ENCODE results near the gene LARP6.
A peak's percentile ranks its signal among the peaks of the same experiment; 100 is the strongest.
"Not testable (repeated sequence)": the region's sequence is repeated elsewhere in the genome, so short reads cannot be mapped to it uniquely, and the experiment has no call there.

The LARP6 gene

DNA sequence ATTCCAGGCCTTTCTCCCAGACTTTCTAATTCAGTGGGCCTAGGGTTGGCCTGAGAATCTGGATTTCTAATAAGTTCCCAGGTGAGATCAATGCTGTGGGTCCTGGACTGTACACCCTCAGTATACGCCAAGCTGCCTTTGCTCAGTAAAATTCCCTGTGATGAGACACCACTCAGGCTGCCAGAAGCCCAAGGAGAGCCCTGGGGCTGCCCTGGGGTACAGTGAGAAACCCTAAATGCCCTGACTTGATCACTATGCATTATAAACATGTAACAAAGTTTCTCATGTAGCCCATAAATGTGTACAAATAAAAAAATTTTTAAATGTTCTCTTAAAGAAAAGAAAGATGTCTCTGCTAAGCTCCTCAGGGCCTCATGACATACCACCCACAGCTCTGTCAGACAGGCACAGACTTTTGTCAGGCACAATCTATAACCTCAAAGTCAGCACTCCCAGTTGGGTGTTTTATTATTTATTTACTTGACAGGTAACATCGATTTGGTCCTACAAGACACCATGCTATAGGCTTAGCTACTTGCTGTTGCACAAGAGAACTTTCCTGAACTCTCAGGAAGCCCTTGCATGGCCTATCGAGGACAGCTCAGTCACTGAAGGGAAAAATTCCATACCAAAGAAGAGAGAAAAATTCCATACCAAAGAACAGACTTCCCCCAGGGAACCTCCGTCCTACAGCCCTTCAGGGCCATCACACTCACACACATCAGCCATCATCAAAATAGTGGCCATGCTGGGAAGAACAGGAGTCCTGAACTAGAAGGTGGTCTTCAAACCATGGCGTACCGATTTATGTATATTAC, 22.7 kb downstream of the LARP6 start:
- DNase-seq (ENCODE audit: low read depth, low spot score) = no peak

DNA sequence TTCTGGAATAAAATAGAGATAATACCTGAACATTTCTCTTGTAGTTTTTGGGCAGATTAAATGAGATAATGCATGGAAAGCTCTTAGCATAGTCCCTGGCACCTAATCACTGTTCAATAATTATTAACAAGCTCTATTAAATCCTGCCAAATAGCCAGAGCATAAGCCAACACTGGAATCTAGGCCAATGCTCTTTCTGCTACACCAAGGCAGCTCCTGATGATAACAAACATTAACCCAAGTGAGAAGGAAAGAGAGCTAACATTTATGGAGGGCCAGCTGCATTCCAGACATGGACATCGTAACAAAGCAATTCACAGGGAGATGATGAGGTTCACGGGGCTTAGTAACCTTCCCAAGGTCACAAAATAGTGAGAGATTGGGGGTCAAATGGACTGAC, 23.3 kb downstream of the LARP6 start:
- DNase-seq (ENCODE audit: low read depth, low spot score) = no peak

DNA sequence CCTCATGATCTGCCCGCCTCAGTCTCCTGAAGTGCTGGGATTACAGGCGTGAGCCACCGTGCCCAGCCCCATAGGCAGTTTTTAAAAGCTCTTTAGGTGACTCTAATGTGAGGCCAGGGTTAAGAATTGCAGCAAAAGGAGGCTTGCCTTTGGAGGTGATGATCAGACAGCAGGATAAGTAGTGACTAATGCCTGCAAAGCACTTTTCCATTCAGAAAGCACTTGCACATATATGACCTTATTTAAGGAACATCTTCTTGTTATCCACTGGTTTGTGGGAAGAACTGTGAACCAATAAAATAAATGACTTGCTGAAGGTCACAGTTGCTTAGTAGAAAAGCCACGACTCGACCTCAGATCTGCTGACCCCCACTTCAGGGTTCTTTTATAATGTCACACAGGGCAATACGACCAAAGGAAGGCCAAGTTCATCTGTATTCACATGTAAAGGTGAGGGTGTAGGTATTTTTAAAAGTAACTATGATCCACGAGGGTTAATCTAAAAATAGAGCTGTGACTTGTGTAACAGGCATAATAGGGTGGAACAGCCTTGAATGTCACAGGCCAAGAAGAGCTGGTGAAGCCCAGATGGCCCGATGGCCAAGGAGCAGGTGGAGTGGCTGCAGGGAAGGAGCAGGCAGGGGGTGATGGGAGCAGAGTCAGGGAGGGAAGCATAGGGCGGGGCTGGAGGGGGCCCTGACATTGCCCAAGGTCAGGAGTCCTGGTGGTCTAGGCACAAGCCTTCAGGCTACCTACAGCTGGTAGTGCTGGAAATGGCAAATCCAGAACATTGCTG, 24.4 kb downstream of the LARP6 start:
- DNase-seq (ENCODE audit: low read depth, low spot score) = no peak

DNA sequence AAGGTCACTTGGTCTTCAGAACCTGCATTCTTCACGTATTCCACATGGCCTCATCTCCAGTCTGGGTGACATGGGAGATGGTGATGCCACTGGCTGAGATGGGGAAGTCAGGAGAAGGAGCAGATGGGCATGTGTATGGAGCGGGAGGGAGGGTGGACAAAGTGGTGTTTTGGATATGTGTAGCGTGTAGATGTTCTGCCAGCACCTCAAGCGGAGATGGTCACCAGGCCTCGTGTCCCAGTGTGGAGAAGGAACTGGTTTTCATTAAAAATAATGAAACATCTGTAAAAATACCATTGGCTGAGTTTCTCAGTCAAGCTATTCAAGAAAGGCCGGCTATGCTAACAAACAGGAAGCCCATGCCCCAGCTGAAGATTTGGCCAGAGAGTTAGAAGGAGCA, 26.2 kb downstream of the LARP6 start:
- no peak for DNase-seq (ENCODE audit: low read depth, low spot score)

DNA sequence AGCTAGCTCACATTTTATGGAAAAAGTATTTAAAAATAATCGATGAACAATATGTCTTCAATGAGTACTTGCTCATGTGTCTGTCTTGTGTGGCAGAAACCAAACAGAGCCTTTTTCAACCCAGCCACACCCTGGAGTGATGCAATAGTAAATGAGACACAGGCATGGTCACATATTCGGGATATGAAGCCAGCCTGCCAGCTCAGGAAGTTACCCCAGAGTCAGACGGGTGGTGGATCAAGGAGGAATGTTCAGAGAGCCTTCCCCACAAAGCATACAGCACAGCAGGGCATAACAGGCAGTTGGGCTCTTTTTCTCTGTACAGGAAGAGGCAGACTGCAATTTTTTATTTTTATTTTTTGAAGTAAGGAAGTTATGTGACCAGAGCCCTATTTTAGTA, 27.3 kb downstream of the LARP6 start:
- no peak for DNase-seq (ENCODE audit: low read depth, low spot score)

DNA sequence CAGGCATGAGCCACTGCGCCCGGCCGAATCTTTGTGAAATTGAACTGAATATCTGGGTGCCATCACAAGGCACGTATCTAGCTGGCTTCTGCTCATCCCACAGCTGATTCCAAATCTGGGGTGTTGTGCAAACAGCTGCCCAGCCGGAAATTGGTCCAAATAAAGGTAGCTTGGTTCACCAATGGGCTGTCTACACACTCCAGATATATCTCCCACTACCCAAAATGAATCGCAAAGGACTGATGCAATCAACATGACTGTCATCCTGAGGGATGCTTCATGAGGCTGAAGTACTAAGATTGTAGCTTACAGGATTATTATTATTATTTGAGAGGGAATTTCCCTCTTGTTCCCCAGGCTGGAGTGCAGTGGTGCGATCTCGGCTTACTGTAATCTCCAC, 28.1 kb downstream of the LARP6 start:
- DNase-seq (ENCODE audit: low read depth, low spot score) = no peak

DNA sequence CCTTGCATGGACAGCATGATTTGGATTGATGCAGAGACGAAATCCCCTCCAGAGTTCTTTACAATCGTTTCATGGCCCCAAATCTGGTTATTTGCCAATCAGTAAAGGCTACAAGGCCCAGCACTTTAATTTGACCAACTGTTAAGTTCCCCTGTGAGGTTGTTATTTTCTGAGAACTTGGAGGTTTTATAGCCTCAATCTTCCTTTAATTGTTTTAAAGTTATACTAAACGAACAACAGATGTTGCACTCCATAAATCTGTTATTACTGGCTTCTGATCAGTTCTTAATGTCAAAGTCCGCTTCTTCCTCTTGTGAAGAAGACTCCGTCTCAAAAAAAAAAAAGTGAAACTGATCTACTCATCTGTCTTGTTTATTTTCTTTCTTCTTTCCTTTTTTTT, 30.8 kb downstream of the LARP6 start:
- DNase-seq (ENCODE audit: low read depth, low spot score) = no peak

DNA sequence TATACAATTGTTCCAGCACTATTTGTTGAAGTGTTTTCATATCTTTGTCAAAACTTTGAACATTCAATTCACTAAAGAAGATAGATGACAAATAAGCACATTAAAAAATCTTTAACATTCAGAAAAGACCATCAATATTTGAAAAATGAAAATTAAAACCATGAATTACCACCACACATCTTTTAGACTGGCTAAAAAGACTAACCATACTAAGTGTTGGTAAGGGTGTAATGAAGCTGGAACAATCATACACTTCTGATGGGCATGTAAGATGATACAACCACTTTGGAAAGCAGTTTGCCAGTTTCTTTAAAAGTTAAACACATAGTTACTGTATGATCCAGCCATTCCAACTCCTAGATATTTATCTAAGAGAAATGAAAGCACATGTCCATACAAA, 33.7 kb downstream of the LARP6 start:
- DNase-seq (ENCODE audit: low read depth, low spot score) = no peak

DNA sequence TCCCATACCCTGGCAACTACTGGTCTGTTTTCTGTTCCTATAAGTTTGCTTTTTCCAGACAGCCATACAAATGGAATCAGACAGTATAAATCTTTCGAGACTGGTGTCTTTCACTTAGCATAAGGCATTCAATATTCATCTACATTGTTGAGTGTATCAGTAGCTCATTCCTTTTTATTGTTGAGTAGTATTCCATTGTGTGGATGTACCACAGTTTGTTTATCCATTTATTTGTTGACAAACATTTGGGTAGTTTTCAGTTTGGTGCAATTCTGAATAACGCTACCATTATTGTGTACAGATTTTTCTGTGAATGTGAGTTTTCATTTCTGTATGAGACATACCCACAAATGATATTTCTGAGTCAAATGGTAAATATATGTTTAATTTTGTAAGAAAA, 35.4 kb downstream of the LARP6 start:
- no peak for DNase-seq (ENCODE audit: low read depth, low spot score)

DNA sequence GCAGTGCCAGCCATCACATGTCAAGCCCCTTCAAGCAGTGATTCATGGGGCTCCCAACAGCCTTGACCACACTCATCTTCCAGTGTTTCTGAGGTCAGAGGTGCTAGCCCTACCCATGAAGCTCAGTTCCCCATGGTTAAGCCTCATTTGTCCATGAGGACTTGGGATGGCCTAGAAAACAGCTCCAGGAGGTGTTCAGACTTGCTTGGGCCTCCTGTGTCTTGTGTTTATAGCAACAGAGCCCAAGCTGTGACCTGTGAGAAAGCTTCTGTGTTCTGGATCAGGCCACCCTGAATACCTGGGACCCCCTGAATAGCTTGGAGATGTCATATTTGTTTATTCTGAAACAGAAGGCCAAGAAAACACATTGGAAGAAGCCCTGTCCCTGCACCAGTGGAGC, 36.7 kb downstream of the LARP6 start:
- DNase-seq (ENCODE audit: low read depth, low spot score) = no peak

DNA sequence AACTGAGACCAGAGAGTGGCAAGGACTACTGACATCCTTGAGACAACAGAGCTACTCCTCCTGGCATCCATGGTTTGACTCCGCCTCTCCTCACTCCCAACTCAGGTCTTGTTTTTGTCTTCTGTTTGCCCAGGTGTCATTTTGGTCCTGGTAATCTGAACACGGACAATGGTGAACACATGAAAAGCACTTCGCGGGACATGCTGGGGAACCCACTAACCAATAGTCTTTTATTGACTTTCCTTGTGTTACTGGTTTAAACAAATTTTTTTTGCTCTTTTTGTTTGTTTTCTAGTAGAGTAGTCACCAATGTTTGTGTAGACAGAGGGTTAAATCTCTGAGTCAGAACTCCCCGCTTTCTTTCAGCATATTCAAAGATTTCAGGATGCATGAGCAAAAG, 38.4 kb downstream of the LARP6 start:
- no peak for DNase-seq (ENCODE audit: low read depth, low spot score)

DNA sequence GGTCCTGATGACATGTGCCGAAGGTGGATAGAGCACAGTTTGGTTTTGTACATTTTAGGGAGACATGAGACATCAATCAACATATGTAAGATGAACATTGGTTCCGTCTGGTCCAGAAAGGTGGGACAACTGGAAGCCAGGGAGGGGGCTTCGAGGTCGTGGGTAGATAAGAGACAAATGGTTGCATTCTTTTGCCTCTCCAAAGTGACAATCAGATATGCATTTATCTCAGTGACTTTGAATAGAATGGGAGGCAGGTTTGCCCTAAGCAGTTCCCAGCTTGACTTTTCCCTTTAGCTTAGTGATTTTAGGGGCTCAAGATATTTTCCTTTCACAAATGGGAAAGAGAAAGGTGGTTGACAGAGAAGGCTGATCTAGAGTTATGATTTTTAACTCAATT, 38.9 kb downstream of the LARP6 start:
- not testable (repeated sequence) for DNase-seq (ENCODE audit: low read depth, low spot score)

DNA sequence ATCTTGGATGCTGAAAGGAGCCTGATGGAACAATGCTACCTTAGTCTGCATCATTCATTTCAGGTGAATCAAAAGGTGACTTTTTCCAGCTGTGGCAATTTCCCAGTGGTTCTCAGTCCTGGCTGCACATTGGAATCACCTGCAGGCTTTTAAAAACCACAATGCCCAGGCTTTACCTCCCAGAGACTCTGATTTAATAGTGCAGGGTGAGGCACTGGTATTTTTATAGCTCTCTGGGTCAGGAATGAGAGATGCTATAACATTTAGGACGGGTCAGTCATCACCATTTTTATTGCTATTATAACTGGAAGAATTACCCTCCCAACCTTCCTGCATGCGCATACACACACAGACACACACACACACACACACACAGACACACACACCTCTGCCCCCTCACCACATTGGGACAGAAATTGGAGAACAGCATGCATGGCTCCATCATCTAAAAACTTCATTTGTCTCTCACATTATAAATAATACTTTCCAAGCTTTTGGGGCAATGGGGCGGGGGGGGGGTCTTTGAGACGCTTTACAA, 41.1 kb downstream of the LARP6 start:
- no peak for DNase-seq (ENCODE audit: low read depth, low spot score)

DNA sequence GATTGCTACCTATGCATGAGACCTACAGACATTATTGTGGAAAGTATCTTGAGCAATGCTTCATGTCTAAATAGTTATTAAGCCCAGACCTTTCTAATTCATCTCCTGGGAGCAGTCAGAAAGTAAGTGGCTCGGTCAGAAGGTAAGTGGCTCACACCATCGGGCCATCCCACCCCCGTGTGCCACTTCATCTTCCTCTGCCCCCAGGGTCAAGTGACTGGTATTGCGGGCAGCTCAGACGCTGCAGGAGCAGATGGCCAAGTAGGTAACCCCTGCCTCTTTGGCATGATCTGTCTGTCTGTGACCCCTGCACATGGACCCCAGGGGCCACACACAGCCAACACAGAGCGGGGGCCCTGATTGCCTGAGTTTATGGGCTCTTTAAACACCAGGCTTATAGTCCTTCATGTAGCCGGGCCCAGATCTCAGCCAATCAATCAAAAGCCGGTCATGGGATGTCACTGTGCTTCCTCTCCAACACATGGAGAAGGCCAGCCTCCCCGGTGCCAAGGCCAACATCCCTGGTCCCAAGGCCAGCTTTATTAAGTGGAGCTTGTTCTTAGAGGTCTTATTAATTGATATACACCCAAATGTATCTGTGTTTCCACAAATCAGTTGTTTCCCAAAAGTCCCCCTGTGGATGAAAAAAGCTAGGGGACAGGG, 42.9 kb downstream of the LARP6 start:
- no peak for DNase-seq (ENCODE audit: low read depth, low spot score)

DNA sequence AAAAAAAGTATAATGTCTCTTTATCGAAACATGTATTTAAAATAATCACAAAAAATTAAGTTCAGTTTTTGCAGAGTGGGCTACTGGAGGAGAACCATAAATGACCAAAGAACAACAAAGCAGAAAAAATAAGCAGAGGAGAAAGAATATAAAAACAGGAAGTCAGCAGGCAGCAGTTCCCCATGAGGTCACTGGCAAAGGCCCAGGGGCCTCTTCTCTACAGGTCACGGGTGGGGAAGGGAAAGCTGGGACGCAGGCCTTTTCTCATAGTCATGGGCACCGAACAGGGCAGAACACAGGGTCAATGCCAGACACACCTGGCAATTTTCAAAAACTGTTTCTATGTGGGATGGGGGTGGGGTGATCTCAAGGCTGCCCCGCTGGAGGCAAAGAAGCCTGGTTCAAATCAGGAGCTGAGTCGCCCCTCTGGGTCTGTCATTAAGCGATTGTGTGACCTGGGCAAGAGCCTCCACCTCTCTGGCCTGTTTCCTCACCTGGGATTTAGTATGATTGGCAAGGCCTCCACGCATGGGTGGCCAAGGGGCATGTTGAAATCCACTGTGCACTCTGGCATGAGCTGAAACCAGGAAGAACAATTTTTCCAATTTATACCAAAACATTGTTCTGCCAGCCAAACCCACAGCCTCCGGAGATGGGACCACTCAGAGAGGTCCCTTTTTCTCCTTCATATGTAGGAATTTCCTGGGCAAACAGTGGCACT, 46.8 kb downstream of the LARP6 start:
- DNase-seq (ENCODE audit: low read depth, low spot score) = peak; percentile 68

DNA sequence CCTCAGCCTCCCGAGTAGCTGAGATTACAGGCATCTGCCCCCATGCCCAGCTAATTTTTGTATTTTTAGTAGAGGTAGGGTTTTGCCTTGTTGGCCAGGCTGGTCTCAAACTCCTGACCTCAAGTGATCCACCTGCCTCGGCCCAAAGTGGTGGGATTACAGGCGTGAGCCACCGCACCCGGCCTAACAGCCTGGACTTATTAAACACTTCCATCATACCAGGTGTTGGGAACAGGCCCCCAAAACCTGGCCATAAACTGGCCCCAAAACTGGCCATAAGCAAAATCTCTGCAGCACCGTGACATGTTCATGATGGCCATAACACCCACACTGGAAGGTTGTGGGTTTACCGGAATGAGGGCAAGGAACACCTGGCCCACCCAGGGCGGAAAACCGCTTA, 49.6 kb downstream of the LARP6 start:
- not testable (repeated sequence) for DNase-seq (ENCODE audit: low read depth, low spot score)

DNA sequence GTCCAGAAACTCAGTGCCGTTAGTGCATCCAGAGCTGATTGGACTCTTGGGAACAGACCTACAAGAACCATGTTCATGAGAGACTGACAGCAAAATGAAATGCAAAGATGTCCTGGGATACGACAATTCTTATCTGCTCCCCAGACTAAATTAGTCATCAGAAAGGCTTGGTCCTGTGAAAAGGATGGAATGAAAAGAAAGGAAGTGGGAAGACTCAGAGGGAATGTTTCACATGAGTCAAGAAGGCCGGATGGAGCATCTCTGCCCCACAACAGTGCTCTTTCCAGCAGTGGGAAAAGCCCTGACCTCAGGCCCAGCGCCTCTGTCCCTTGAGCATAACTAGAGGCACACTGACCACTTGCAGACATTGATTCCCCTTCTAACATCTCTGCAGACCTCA, 51.3 kb downstream of the LARP6 start:
- no peak for DNase-seq (ENCODE audit: low read depth, low spot score)

DNA sequence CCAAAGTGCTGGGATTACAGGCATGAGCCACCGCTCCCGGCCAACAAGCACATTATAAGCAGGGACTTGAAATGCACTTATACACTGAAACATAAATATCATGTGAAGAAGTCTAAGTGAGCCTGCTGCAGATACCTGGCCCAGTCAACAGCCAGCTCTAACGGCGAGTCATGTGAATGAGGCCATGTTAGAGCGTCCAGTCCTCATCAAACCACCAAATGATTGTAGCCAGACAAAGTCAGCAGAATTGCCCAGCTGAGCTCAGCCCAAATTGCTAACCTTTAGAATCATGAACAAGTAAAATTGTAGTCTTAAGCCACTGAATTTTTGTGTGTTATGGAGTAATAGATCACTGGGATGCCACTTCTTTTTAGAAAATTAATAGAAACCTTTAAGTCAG, 52.8 kb downstream of the LARP6 start:
- DNase-seq (ENCODE audit: low read depth, low spot score) = no peak

DNA sequence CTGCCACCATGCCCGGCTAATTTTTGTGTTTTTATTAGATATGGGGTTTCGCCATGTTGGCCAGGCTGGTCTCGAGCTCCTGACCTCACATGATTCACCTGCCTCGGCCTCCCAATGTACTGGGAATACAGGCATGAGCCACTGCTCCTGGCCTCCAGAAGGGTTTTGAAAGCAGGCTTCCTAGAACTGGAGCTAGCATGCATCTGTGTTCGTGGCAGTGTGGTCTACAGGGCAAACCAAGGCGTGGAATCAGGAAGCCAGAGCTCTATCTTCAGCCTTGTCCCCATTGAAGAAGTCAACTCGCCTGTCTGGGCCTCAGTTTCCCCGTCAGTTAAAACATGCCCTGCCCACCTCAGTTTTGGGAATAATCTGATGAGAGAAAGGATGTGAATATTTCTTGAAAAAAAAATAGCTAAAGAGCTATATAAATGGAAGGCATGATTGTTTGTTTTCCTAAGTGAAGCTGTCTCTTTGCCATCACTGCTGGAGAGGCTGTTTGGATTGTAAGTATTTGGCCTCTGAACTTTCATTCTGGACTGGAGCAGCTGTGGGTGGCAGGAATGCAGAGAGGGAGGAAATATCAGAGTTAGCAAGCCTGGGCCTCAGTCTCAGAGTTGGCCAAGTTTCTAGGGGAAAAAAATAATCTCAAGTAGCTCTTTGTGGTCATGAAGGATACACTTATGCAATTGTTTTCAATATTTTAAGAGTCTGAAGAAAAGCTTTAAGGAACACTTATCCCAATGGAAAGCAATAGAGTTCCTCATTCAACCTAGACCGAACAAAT, 54.1 kb downstream of the LARP6 start:
- peak; percentile 94 for DNase-seq (ENCODE audit: low read depth, low spot score)

DNA sequence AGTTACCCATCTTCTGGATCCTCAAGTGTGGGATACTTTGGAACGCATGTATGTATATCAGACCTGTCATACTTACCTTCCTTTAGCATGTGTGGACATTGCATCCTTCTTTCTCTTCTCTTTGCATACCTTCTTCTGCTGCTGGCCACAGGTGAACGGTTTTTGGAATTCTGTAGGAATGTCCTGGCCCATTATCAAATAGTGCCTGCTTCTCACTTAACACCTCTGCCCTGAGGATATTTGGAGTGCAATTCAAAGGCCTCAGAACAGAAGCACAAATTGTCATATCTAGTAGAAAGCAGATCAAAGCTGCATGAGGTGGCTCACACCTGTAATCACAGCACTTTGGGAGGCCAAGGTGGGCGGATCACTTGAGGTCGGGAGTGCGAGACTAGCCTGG, 56.5 kb downstream of the LARP6 start:
- no peak for DNase-seq (ENCODE audit: low read depth, low spot score)

Measured in brain pericyte (primary cell).